Measurements from ENCODE around the gene SLC37A1. TPM values are rescaled to one million over a fixed set of nuclear protein-coding genes. Genes with fewer than 3 reads are reported as not detected.

Gene SLC37A1
- total RNA-seq, 2 donors from 2014 or later = 22.7 to 47.0 TPM

DNA sequence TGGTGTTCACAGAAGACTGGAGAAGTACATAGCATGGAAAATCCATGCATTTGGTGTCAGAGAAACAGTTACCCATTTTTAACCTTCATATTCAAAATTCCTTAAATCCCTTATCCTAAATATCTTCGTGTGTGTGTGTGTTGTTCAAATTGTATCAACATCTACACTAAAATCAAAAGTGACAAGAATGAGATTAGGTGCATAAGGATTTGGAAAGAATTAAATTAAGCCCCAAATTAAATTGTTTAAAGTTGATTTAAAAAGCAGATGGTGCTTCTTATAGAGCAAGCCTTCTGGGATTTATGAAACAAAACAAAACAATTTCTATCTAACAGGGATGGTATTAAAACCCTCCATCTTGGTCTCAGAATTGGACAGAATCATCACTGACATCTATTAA is 22.3 kb upstream of the SLC37A1 start:
- TF ChIP-seq, protein P1, sequence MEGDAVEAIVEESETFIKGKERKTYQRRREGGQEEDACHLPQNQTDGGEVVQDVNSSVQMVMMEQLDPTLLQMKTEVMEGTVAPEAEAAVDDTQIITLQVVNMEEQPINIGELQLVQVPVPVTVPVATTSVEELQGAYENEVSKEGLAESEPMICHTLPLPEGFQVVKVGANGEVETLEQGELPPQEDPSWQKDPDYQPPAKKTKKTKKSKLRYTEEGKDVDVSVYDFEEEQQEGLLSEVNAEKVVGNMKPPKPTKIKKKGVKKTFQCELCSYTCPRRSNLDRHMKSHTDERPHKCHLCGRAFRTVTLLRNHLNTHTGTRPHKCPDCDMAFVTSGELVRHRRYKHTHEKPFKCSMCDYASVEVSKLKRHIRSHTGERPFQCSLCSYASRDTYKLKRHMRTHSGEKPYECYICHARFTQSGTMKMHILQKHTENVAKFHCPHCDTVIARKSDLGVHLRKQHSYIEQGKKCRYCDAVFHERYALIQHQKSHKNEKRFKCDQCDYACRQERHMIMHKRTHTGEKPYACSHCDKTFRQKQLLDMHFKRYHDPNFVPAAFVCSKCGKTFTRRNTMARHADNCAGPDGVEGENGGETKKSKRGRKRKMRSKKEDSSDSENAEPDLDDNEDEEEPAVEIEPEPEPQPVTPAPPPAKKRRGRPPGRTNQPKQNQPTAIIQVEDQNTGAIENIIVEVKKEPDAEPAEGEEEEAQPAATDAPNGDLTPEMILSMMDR (conservative IDR thresholded peaks at IDR 0.05) = no peak
- H3K27ac ChIP-seq (ENCODE audit: low read depth, low read length) = no peak overlapping the region
- WGBS, 2 experiments (ENCODE audit: insufficient coverage in 1 of 2, insufficient read length in 1 of 2) = no CpG with 5 or more reads among the region's 1 CpG

GRCh38 chr21:42492201-42492600 is 21.5 kb upstream of the SLC37A1 start:
- peaks cover 23% of the 10 kb centered on the region for H3K4me1 Mint-ChIP-seq
- Histone ChIP-seq H3K9me3 (ENCODE audit: control insufficient read depth, low read length) (no peaks in the 10 kb centered on the region), H3K4me1 (ENCODE audit: control insufficient read depth, insufficient read depth, low read length) (peaks cover 5% of the 10 kb centered on the region), H3K27ac (ENCODE audit: low read depth, low read length) (no peak overlapping the region), H3K27me3 (ENCODE audit: control insufficient read depth, insufficient read depth, low read length, poor library complexity, severe bottlenecking) (no peaks in the 10 kb centered on the region), H3K9ac (ENCODE audit: extremely low read depth, low read length, poor library complexity, severe bottlenecking) (no peak overlapping the region), H3K4me3 (ENCODE audit: low read length) (no peak overlapping the region), H3K36me3 (ENCODE audit: control insufficient read depth, insufficient read depth, low read length) (no peaks in the 10 kb centered on the region)
- no peak for DNase-seq
- no peaks in the 10 kb centered on the region for H3K9me3 Mint-ChIP-seq
- 94 to 97% methylated on average over 7 to 8 of the region's 8 CpGs for WGBS, 2 experiments (ENCODE audit: insufficient coverage in 1 of 2, insufficient read length in 1 of 2)
- H3K27me3 Mint-ChIP-seq (ENCODE audit: insufficient read depth) = peaks cover 13% of the 10 kb centered on the region
- H3K36me3 Mint-ChIP-seq (ENCODE audit: low read depth) = no peaks in the 10 kb centered on the region
- no peak overlapping the region for H3K27ac Mint-ChIP-seq
- TF ChIP-seq, protein P1 (conservative IDR thresholded peaks at IDR 0.05) = no peak
- H3K4me3 Mint-ChIP-seq = no peak overlapping the region

More for the DNA sequence above, 22.3 kb upstream of the SLC37A1 start:
- Mint-ChIP-seq H3K36me3 (ENCODE audit: low read depth) (no peaks in the 10 kb centered on the region), H3K4me1 (peaks cover 18% of the 10 kb centered on the region), H3K27me3 (ENCODE audit: insufficient read depth) (peaks cover 13% of the 10 kb centered on the region), H3K27ac (no peak overlapping the region), H3K9me3 (no peaks in the 10 kb centered on the region), H3K4me3 (no peak overlapping the region)
- Histone ChIP-seq H3K36me3 (ENCODE audit: control insufficient read depth, insufficient read depth, low read length) (no peaks in the 10 kb centered on the region), H3K9ac (ENCODE audit: extremely low read depth, low read length, poor library complexity, severe bottlenecking) (no peak overlapping the region), H3K9me3 (ENCODE audit: control insufficient read depth, low read length) (no peaks in the 10 kb centered on the region), H3K27me3 (ENCODE audit: control insufficient read depth, insufficient read depth, low read length, poor library complexity, severe bottlenecking) (no peaks in the 10 kb centered on the region), H3K4me1 (ENCODE audit: control insufficient read depth, insufficient read depth, low read length) (peaks cover 5% of the 10 kb centered on the region), H3K4me3 (ENCODE audit: low read length) (no peak overlapping the region)
- DNase-seq = no peak

- Mint-ChIP-seq H3K4me3 (no peak overlapping the region), H3K9me3 (no peaks in the 10 kb centered on the region), H3K27me3 (ENCODE audit: insufficient read depth) (peaks cover 13% of the 10 kb centered on the region), H3K4me1 (peaks cover 24% of the 10 kb centered on the region), H3K36me3 (ENCODE audit: low read depth) (no peaks in the 10 kb centered on the region), H3K27ac (no peak overlapping the region)
- Histone ChIP-seq H3K27me3 (ENCODE audit: control insufficient read depth, insufficient read depth, low read length, poor library complexity, severe bottlenecking) (no peaks in the 10 kb centered on the region), H3K4me1 (ENCODE audit: control insufficient read depth, insufficient read depth, low read length) (peaks cover 5% of the 10 kb centered on the region), H3K27ac (ENCODE audit: low read depth, low read length) (no peak overlapping the region), H3K4me3 (ENCODE audit: low read length) (no peak overlapping the region), H3K36me3 (ENCODE audit: control insufficient read depth, insufficient read depth, low read length) (no peaks in the 10 kb centered on the region), H3K9ac (ENCODE audit: extremely low read depth, low read length, poor library complexity, severe bottlenecking) (no peak overlapping the region), H3K9me3 (ENCODE audit: control insufficient read depth, low read length) (no peaks in the 10 kb centered on the region)
- WGBS, 2 experiments (ENCODE audit: insufficient coverage in 1 of 2, insufficient read length in 1 of 2) = 78 to 87% methylated on average over 7 to 13 of the region's 13 CpGs
- TF ChIP-seq, protein P1 (conservative IDR thresholded peaks at IDR 0.05) = no peak
- no peak for DNase-seq
Observed at GRCh38 chr21:42493109-42494060, 20.3 kb upstream of the SLC37A1 start.
